Activated CD8-positive, alpha-beta memory T cell treated with anti-CD3 and anti-CD28 coated beads, Interleukin-2, amount 10 ng/mL, durations not matched to agents 7 days and 5 days (primary cell): ENCODE results near the gene NEDD1. TPM values are rescaled to one million over a fixed set of nuclear protein-coding genes. Genes with fewer than 3 reads are reported as not detected.

Source experiments
- ATAC-seq: fragments of 150-1000 bp; cut with Tn5 transposase; one replicate; pipeline ENCODE4 v1.10.0; 2021; ENCODE audit warnings: moderate library complexity
- CTCF ChIA-PET: fragments of 350-600 bp; sonication (Branson Sonifier 250); formaldehyde crosslinking; loops from one replicate; lab custom pipeline; 2021; ENCODE audit warnings: antibody characterized with exemption; lab: Charles Lee
- DNase-seq: peaks from one replicate; pipeline ENCODE4 v3.0.0-alpha.2; 2020
- H3K27ac Mint-ChIP-seq: one replicate; pipeline ENCODE4 v1.8.0; 2021; ENCODE audit warnings: mild to moderate bottlenecking, mixed read lengths
- H3K27me3 Mint-ChIP-seq: one replicate; pipeline ENCODE4 v1.8.0; 2021; ENCODE audit warnings: mixed read lengths
- H3K36me3 Mint-ChIP-seq: one replicate; pipeline ENCODE4 v1.8.0; 2021; ENCODE audit warnings: mild to moderate bottlenecking, mixed read lengths
- H3K4me1 Mint-ChIP-seq: one replicate; pipeline ENCODE4 v1.8.0; 2021; ENCODE audit warnings: mixed read lengths
- H3K4me3 Mint-ChIP-seq: one replicate; pipeline ENCODE4 v1.8.0; 2021; ENCODE audit warnings: mild to moderate bottlenecking, moderate library complexity, mixed read lengths
- H3K9me3 Mint-ChIP-seq: one replicate; pipeline ENCODE4 v1.8.0; 2022; ENCODE audit warnings: low read depth, mixed read lengths
- total RNA-seq, 2 experiments: library from RNA; stranded (reverse); gene quantifications; one replicate each; pipeline ENCODE4 v1.2.3, GENCODE V29; 2021

The NEDD1 gene
- total RNA-seq, result 10 to 100 TPM; 43.9 to 44.5 TPM

- Mint-ChIP-seq H3K4me3 (peak within 1 kb of the TSS; percentile 99), H3K36me3 (peaks cover 30% of the 10 kb centered on the region), H3K27me3 (peaks cover 14% of the 10 kb centered on the region), H3K27ac (peak within 1 kb of the TSS; percentile 97), H3K9me3 (no peaks in the 10 kb centered on the region), H3K4me1 (peaks cover 44% of the 10 kb centered on the region)
- CTCF ChIA-PET, result interaction anchor here (1.1 to 2.7 kb wide), 5 partner anchors 8 to 78 kb away, joined by 3 to 10 read pairs (median 3); no protein-coding TSS in a partner anchor
- ATAC-seq (peak; percentile 88), DNase-seq (peak; percentile 89)
Observed at GRCh38 chr12:96906849-96907670, at the start of gene NEDD1. Gene NEDD1, plus strand, starts transcription at chr12:96907257. Its CDS starts 2,503 bp downstream, at chr12:96909760.

- Mint-ChIP-seq H3K4me3 (no peak overlapping the region), H3K27ac (no peak overlapping the region), H3K4me1 (no peaks in the 10 kb centered on the region), H3K36me3 (no peaks in the 10 kb centered on the region), H3K9me3 (no peaks in the 10 kb centered on the region), H3K27me3 (peaks cover 10% of the 10 kb centered on the region)
- CTCF ChIA-PET, result no interaction called here
- ATAC-seq, result no peak
- no peak for DNase-seq
Observed at GRCh38 chr12:96858162-96858561, 48.9 kb upstream of the NEDD1 start.

GRCh38 chr12:96861656-96862055, 45.4 kb upstream of the NEDD1 start:
- Mint-ChIP-seq H3K9me3 (no peaks in the 10 kb centered on the region), H3K27me3 (peaks cover 22% of the 10 kb centered on the region), H3K27ac (no peak overlapping the region), H3K36me3 (no peaks in the 10 kb centered on the region), H3K4me1 (no peaks in the 10 kb centered on the region), H3K4me3 (no peak overlapping the region)
- DNase-seq (no peak), ATAC-seq (no peak)
- CTCF ChIA-PET, result no interaction called here

GRCh38 chr12:96862326-96862725, 44.7 kb upstream of the NEDD1 start:
- peaks cover 22% of the 10 kb centered on the region for H3K27me3 Mint-ChIP-seq
- DNase-seq (no peak), ATAC-seq (no peak)
- no peaks in the 10 kb centered on the region for H3K36me3 Mint-ChIP-seq
- no peaks in the 10 kb centered on the region for H3K4me1 Mint-ChIP-seq
- no peak overlapping the region for H3K27ac Mint-ChIP-seq
- H3K9me3 Mint-ChIP-seq, result no peaks in the 10 kb centered on the region
- H3K4me3 Mint-ChIP-seq, result no peak overlapping the region
- CTCF ChIA-PET, result no interaction called here

GRCh38 chr12:96864335-96864734, 42.7 kb upstream of the NEDD1 start:
- no peak for ATAC-seq
- H3K4me3 Mint-ChIP-seq, result no peak overlapping the region
- H3K36me3 Mint-ChIP-seq, result no peaks in the 10 kb centered on the region
- no peaks in the 10 kb centered on the region for H3K4me1 Mint-ChIP-seq
- no peak for DNase-seq
- H3K9me3 Mint-ChIP-seq, result no peaks in the 10 kb centered on the region
- CTCF ChIA-PET, result no interaction called here
- H3K27me3 Mint-ChIP-seq, result peaks cover 21% of the 10 kb centered on the region
- H3K27ac Mint-ChIP-seq, result no peak overlapping the region

- H3K4me3 Mint-ChIP-seq, result no peak overlapping the region
- DNase-seq, result no peak
Observed at GRCh38 chr12:96866801-96867590, 40.1 kb upstream of the NEDD1 start.

GRCh38 chr12:96870946-96871345, 36.1 kb upstream of the NEDD1 start:
- ATAC-seq (no peak), DNase-seq (no peak)
- H3K27ac Mint-ChIP-seq, result no peak overlapping the region
- CTCF ChIA-PET, result no interaction called here
- H3K36me3 Mint-ChIP-seq, result no peaks in the 10 kb centered on the region
- H3K27me3 Mint-ChIP-seq, result peaks cover 20% of the 10 kb centered on the region
- no peaks in the 10 kb centered on the region for H3K9me3 Mint-ChIP-seq
- no peaks in the 10 kb centered on the region for H3K4me1 Mint-ChIP-seq
- H3K4me3 Mint-ChIP-seq, result no peak overlapping the region

More at GRCh38 chr12:96866801-96867590, 40.1 kb upstream of the NEDD1 start:
- CTCF ChIA-PET, result no interaction called here
- Mint-ChIP-seq H3K4me1 (no peaks in the 10 kb centered on the region), H3K9me3 (no peaks in the 10 kb centered on the region), H3K27ac (no peak overlapping the region), H3K36me3 (no peaks in the 10 kb centered on the region), H3K27me3 (peaks cover 18% of the 10 kb centered on the region)
- no peak for ATAC-seq

- CTCF ChIA-PET, result interaction anchor here (1.3 kb wide), 1 partner anchor 10 kb away, joined by 3 read pairs; no protein-coding TSS in a partner anchor
- no peak for DNase-seq
- Mint-ChIP-seq H3K9me3 (no peaks in the 10 kb centered on the region), H3K27me3 (peaks cover 14% of the 10 kb centered on the region), H3K36me3 (no peaks in the 10 kb centered on the region), H3K4me3 (no peak overlapping the region), H3K27ac (no peak overlapping the region), H3K4me1 (no peaks in the 10 kb centered on the region)
- ATAC-seq, result no peak
Observed at GRCh38 chr12:96872961-96873360, 34.1 kb upstream of the NEDD1 start.

- no peaks in the 10 kb centered on the region for H3K9me3 Mint-ChIP-seq
- no peaks in the 10 kb centered on the region for H3K36me3 Mint-ChIP-seq
- H3K4me3 Mint-ChIP-seq, result no peak overlapping the region
- DNase-seq (no peak), ATAC-seq (no peak)
- CTCF ChIA-PET, result no interaction called here
- no peak overlapping the region for H3K27ac Mint-ChIP-seq
- H3K4me1 Mint-ChIP-seq, result no peaks in the 10 kb centered on the region
- H3K27me3 Mint-ChIP-seq, result peaks cover 17% of the 10 kb centered on the region
Observed at GRCh38 chr12:96874211-96874610, 32.8 kb upstream of the NEDD1 start.

- ATAC-seq (no peak), DNase-seq (no peak)
- Mint-ChIP-seq H3K36me3 (no peaks in the 10 kb centered on the region), H3K4me3 (no peak overlapping the region), H3K27ac (no peak overlapping the region), H3K9me3 (no peaks in the 10 kb centered on the region), H3K4me1 (no peaks in the 10 kb centered on the region), H3K27me3 (peaks cover 15% of the 10 kb centered on the region)
- CTCF ChIA-PET, result no interaction called here
Observed at GRCh38 chr12:96876966-96877365, 30.1 kb upstream of the NEDD1 start.

- Mint-ChIP-seq H3K4me1 (no peaks in the 10 kb centered on the region), H3K9me3 (no peaks in the 10 kb centered on the region), H3K27ac (no peak overlapping the region), H3K27me3 (peaks cover 15% of the 10 kb centered on the region), H3K36me3 (no peaks in the 10 kb centered on the region), H3K4me3 (no peak overlapping the region)
- no peak for DNase-seq
- CTCF ChIA-PET, result no interaction called here
- ATAC-seq, result no peak
Observed at GRCh38 chr12:96878704-96879103, 28.4 kb upstream of the NEDD1 start.

GRCh38 chr12:96879301-96879700, 27.8 kb upstream of the NEDD1 start:
- H3K36me3 Mint-ChIP-seq, result no peaks in the 10 kb centered on the region
- no peaks in the 10 kb centered on the region for H3K4me1 Mint-ChIP-seq
- peaks cover 11% of the 10 kb centered on the region for H3K27me3 Mint-ChIP-seq
- H3K4me3 Mint-ChIP-seq, result no peak overlapping the region
- H3K27ac Mint-ChIP-seq, result no peak overlapping the region
- DNase-seq, result no peak
- CTCF ChIA-PET, result no interaction called here
- H3K9me3 Mint-ChIP-seq, result no peaks in the 10 kb centered on the region
- no peak for ATAC-seq

GRCh38 chr12:96880220-96880619, 26.8 kb upstream of the NEDD1 start:
- DNase-seq, result no peak
- Mint-ChIP-seq H3K27ac (no peak overlapping the region), H3K9me3 (no peaks in the 10 kb centered on the region), H3K27me3 (peaks cover 6% of the 10 kb centered on the region), H3K4me3 (no peak overlapping the region), H3K36me3 (no peaks in the 10 kb centered on the region), H3K4me1 (no peaks in the 10 kb centered on the region)
- CTCF ChIA-PET, result no interaction called here
- ATAC-seq, result no peak

- H3K36me3 Mint-ChIP-seq, result no peaks in the 10 kb centered on the region
- ATAC-seq, result no peak
- no peak overlapping the region for H3K4me3 Mint-ChIP-seq
- no peak overlapping the region for H3K27ac Mint-ChIP-seq
- no peak for DNase-seq
- no peaks in the 10 kb centered on the region for H3K4me1 Mint-ChIP-seq
- H3K9me3 Mint-ChIP-seq, result no peaks in the 10 kb centered on the region
- CTCF ChIA-PET, result no interaction called here
- H3K27me3 Mint-ChIP-seq, result peaks cover 7% of the 10 kb centered on the region
Observed at GRCh38 chr12:96881608-96882007, 25.4 kb upstream of the NEDD1 start.
